ENCODE results near the gene TAF4. TPM values are rescaled to one million over a fixed set of nuclear protein-coding genes. Genes with fewer than 3 reads are reported as not detected.

The TAF4 gene
- total and polyA plus RNA-seq, 2 donors, result 3.4 to 12.0 TPM

- no peaks in the 10 kb centered on the region for H3K27me3 ChIP-seq (ENCODE audit: control insufficient read depth in 2 of 2, insufficient read depth in 1 of 2, low read length in 1 of 2)
- no peak overlapping the region for H3K27ac ChIP-seq (ENCODE audit: low read depth in 1 of 2, low read length in 1 of 2)
- H3K36me3 ChIP-seq (ENCODE audit: control insufficient read depth in 2 of 2, insufficient read depth in 2 of 2, low read length in 1 of 2), result peaks cover 19 to 31% of the 10 kb centered on the region in 2 donors
- H3K4me1 ChIP-seq (ENCODE audit: control insufficient read depth in 2 of 2, insufficient read depth in 2 of 2, low read length in 2 of 2), result no peaks in the 10 kb centered on the region
- no peak overlapping the region for H3K4me3 ChIP-seq (ENCODE audit: low read length in 2 of 2)
- 94% methylated on average over 24 of the region's 24 CpGs for WGBS
- H3K9me3 ChIP-seq (ENCODE audit: control insufficient read depth in 2 of 2, insufficient read depth in 1 of 2, low read length in 1 of 2), result no peaks in the 10 kb centered on the region
- no peak for DNase-seq (ENCODE audit: low read depth in 6 of 9, low spot score in 9 of 9)
Measured at GRCh38 chr20:62015540-62016288, 50.0 kb downstream of the TAF4 start.

- WGBS, result 89% methylated on average over 14 of the region's 14 CpGs
Measured at GRCh38 chr20:62014889-62015537, 50.7 kb downstream of the TAF4 start.

GRCh38 chr20:62014488-62014775, 51.2 kb downstream of the TAF4 start:
- no peaks in the 10 kb centered on the region for H3K4me1 ChIP-seq (ENCODE audit: control insufficient read depth in 2 of 2, insufficient read depth in 2 of 2, low read length in 2 of 2)
- 98% methylated on average over 12 of the region's 12 CpGs for WGBS
- no peak for DNase-seq (ENCODE audit: low read depth in 6 of 9, low spot score in 9 of 9)
- no peaks in the 10 kb centered on the region for H3K9me3 ChIP-seq (ENCODE audit: control insufficient read depth in 2 of 2, insufficient read depth in 1 of 2, low read length in 1 of 2)
- no peak overlapping the region for H3K4me3 ChIP-seq (ENCODE audit: low read length in 2 of 2)
- no peak overlapping the region for H3K27ac ChIP-seq (ENCODE audit: low read depth in 1 of 2, low read length in 1 of 2)
- no peaks in the 10 kb centered on the region for H3K27me3 ChIP-seq (ENCODE audit: control insufficient read depth in 2 of 2, insufficient read depth in 1 of 2, low read length in 1 of 2)
- peaks cover 23 to 43% of the 10 kb centered on the region in 2 donors for H3K36me3 ChIP-seq (ENCODE audit: control insufficient read depth in 2 of 2, insufficient read depth in 2 of 2, low read length in 1 of 2)

More at GRCh38 chr20:62014889-62015537, 50.7 kb downstream of the TAF4 start:
- Histone ChIP-seq H3K4me1 (ENCODE audit: control insufficient read depth in 2 of 2, insufficient read depth in 2 of 2, low read length in 2 of 2) (no peaks in the 10 kb centered on the region), H3K36me3 (ENCODE audit: control insufficient read depth in 2 of 2, insufficient read depth in 2 of 2, low read length in 1 of 2) (peaks cover 19 to 37% of the 10 kb centered on the region in 2 donors), H3K9me3 (ENCODE audit: control insufficient read depth in 2 of 2, insufficient read depth in 1 of 2, low read length in 1 of 2) (no peaks in the 10 kb centered on the region), H3K27ac (ENCODE audit: low read depth in 1 of 2, low read length in 1 of 2) (no peak overlapping the region), H3K4me3 (ENCODE audit: low read length in 2 of 2) (no peak overlapping the region), H3K27me3 (ENCODE audit: control insufficient read depth in 2 of 2, insufficient read depth in 1 of 2, low read length in 1 of 2) (no peaks in the 10 kb centered on the region)
- no peak for DNase-seq (ENCODE audit: low read depth in 6 of 9, low spot score in 9 of 9)

- Histone ChIP-seq H3K4me1 (ENCODE audit: control insufficient read depth in 2 of 2, insufficient read depth in 2 of 2, low read length in 2 of 2) (no peaks in the 10 kb centered on the region), H3K36me3 (ENCODE audit: control insufficient read depth in 2 of 2, insufficient read depth in 2 of 2, low read length in 1 of 2) (peaks cover 37 to 61% of the 10 kb centered on the region in 2 donors), H3K9me3 (ENCODE audit: control insufficient read depth in 2 of 2, insufficient read depth in 1 of 2, low read length in 1 of 2) (no peaks in the 10 kb centered on the region), H3K27me3 (ENCODE audit: control insufficient read depth in 2 of 2, insufficient read depth in 1 of 2, low read length in 1 of 2) (no peaks in the 10 kb centered on the region), H3K4me3 (ENCODE audit: low read length in 2 of 2) (no peak overlapping the region), H3K27ac (ENCODE audit: low read depth in 1 of 2, low read length in 1 of 2) (no peak overlapping the region)
- WGBS, result 98% methylated on average over 12 of the region's 12 CpGs
- DNase-seq (ENCODE audit: low read depth in 6 of 9, low spot score in 9 of 9), result no peak
Measured at GRCh38 chr20:62012631-62013030, 53.0 kb downstream of the TAF4 start.

GRCh38 chr20:62011938-62012534, 53.6 kb downstream of the TAF4 start:
- Histone ChIP-seq H3K27me3 (ENCODE audit: control insufficient read depth in 2 of 2, insufficient read depth in 1 of 2, low read length in 1 of 2) (no peaks in the 10 kb centered on the region), H3K9me3 (ENCODE audit: control insufficient read depth in 2 of 2, insufficient read depth in 1 of 2, low read length in 1 of 2) (no peaks in the 10 kb centered on the region), H3K4me1 (ENCODE audit: control insufficient read depth in 2 of 2, insufficient read depth in 2 of 2, low read length in 2 of 2) (no peaks in the 10 kb centered on the region), H3K36me3 (ENCODE audit: control insufficient read depth in 2 of 2, insufficient read depth in 2 of 2, low read length in 1 of 2) (peaks cover 42 to 67% of the 10 kb centered on the region in 2 donors), H3K4me3 (ENCODE audit: low read length in 2 of 2) (no peak overlapping the region), H3K27ac (ENCODE audit: low read depth in 1 of 2, low read length in 1 of 2) (no peak overlapping the region)
- DNase-seq (ENCODE audit: low read depth in 6 of 9, low spot score in 9 of 9), result no peak
- WGBS, result 97% methylated on average over 27 of the region's 27 CpGs

GRCh38 chr20:62011403-62011790, 54.3 kb downstream of the TAF4 start:
- 96% methylated on average over 6 of the region's 6 CpGs for WGBS
- DNase-seq (ENCODE audit: low read depth in 6 of 9, low spot score in 9 of 9), result no peak
- H3K9me3 ChIP-seq (ENCODE audit: control insufficient read depth in 2 of 2, insufficient read depth in 1 of 2, low read length in 1 of 2), result no peaks in the 10 kb centered on the region
- peaks cover 45 to 73% of the 10 kb centered on the region in 2 donors for H3K36me3 ChIP-seq (ENCODE audit: control insufficient read depth in 2 of 2, insufficient read depth in 2 of 2, low read length in 1 of 2)
- H3K4me3 ChIP-seq (ENCODE audit: low read length in 2 of 2), result no peak overlapping the region
- H3K27ac ChIP-seq (ENCODE audit: low read depth in 1 of 2, low read length in 1 of 2), result no peak overlapping the region
- no peaks in the 10 kb centered on the region for H3K27me3 ChIP-seq (ENCODE audit: control insufficient read depth in 2 of 2, insufficient read depth in 1 of 2, low read length in 1 of 2)
- no peaks in the 10 kb centered on the region for H3K4me1 ChIP-seq (ENCODE audit: control insufficient read depth in 2 of 2, insufficient read depth in 2 of 2, low read length in 2 of 2)

GRCh38 chr20:62010551-62011402, 54.9 kb downstream of the TAF4 start:
- no peaks in the 10 kb centered on the region for H3K4me1 ChIP-seq (ENCODE audit: control insufficient read depth in 2 of 2, insufficient read depth in 2 of 2, low read length in 2 of 2)
- WGBS, result 50% methylated on average over 13 of the region's 13 CpGs
- peaks cover 50 to 77% of the 10 kb centered on the region in 2 donors for H3K36me3 ChIP-seq (ENCODE audit: control insufficient read depth in 2 of 2, insufficient read depth in 2 of 2, low read length in 1 of 2)
- no peaks in the 10 kb centered on the region for H3K27me3 ChIP-seq (ENCODE audit: control insufficient read depth in 2 of 2, insufficient read depth in 1 of 2, low read length in 1 of 2)
- peak in 7 of 9 donors; percentile 28 to 67 (median 44) for DNase-seq (ENCODE audit: low read depth in 6 of 9, low spot score in 9 of 9)
- no peaks in the 10 kb centered on the region for H3K9me3 ChIP-seq (ENCODE audit: control insufficient read depth in 2 of 2, insufficient read depth in 1 of 2, low read length in 1 of 2)
- H3K4me3 ChIP-seq (ENCODE audit: low read length in 2 of 2), result no peak overlapping the region
- no peak overlapping the region for H3K27ac ChIP-seq (ENCODE audit: low read depth in 1 of 2, low read length in 1 of 2)

GRCh38 chr20:62009869-62010445, 55.7 kb downstream of the TAF4 start:
- no peak for DNase-seq (ENCODE audit: low read depth in 6 of 9, low spot score in 9 of 9)
- Histone ChIP-seq H3K27ac (ENCODE audit: low read depth in 1 of 2, low read length in 1 of 2) (no peak overlapping the region), H3K9me3 (ENCODE audit: control insufficient read depth in 2 of 2, insufficient read depth in 1 of 2, low read length in 1 of 2) (no peaks in the 10 kb centered on the region), H3K27me3 (ENCODE audit: control insufficient read depth in 2 of 2, insufficient read depth in 1 of 2, low read length in 1 of 2) (no peaks in the 10 kb centered on the region), H3K4me3 (ENCODE audit: low read length in 2 of 2) (no peak overlapping the region), H3K36me3 (ENCODE audit: control insufficient read depth in 2 of 2, insufficient read depth in 2 of 2, low read length in 1 of 2) (peaks cover 51 to 84% of the 10 kb centered on the region in 2 donors), H3K4me1 (ENCODE audit: control insufficient read depth in 2 of 2, insufficient read depth in 2 of 2, low read length in 2 of 2) (no peaks in the 10 kb centered on the region)
- 98% methylated on average over 32 of the region's 32 CpGs for WGBS

Measured in thymus (tissue), 11 donors.